ENCODE measurements around the gene TRAPPC2. TPM values are rescaled to one million over a fixed set of nuclear protein-coding genes. Genes with fewer than 3 reads are reported as not detected.

TRAPPC2 gene
- total and polyA plus RNA-seq, 9 of the 15 experiments (the other 6 are each of a cell fraction or from before 2014, with no cell fraction given): 10.3 to 30.6 (median 18.6) TPM

- no peaks in the 10 kb centered on the region for H3K27me3 ChIP-seq (ENCODE audit: control insufficient read depth in 2 of 2, insufficient read depth in 2 of 2, low read length in 2 of 2)
- CTCF ChIA-PET (ENCODE audit: low intra/inter-chr PET ratio): no interaction called here
Measured at GRCh38 chrX:13761606-13762414, 27.4 kb upstream of the TRAPPC2 start.

More at GRCh38 chrX:13761606-13762414, 27.4 kb upstream of the TRAPPC2 start:
- TF ChIP-seq EWSR1 (IDR thresholded peaks at IDR 0.05; ENCODE audit: borderline replicate concordance, low read depth, partially characterized antibody): no peak
- peak; percentile 27; the same call in 1 of the 2 replicates for TF ChIP-seq TCF3 (CRISPR knock-in tag; IDR thresholded peaks at IDR 0.05)
- no peak for TF ChIP-seq RBM22 (IDR thresholded peaks at IDR 0.05; ENCODE audit: low read depth, low read length, poor library complexity, severe bottlenecking)
- TF ChIP-seq CBX1 (IDR thresholded peaks at IDR 0.05; ENCODE audit: low read depth): no peak
- no peak for TF ChIP-seq VEZF1 (CRISPR knock-in tag; IDR thresholded peaks at IDR 0.05)
- Histone ChIP-seq H3K4me1 (replicated peaks in 1 of 2; ENCODE audit: control insufficient read depth in 2 of 2, insufficient read depth in 2 of 2, low read length in 2 of 2) (no peaks in the 10 kb centered on the region), H3K9ac (ENCODE audit: insufficient read depth in 1 of 2, low read depth in 2 of 2, low read length in 2 of 2) (no peak overlapping the region), H3K4me3 (no peak overlapping the region), H4K20me1 (replicated peaks; ENCODE audit: control insufficient read depth, insufficient read depth, low read length) (no peaks in the 10 kb centered on the region), H3K79me2 (ENCODE audit: control insufficient read depth, insufficient read depth, low read length) (no peaks in the 10 kb centered on the region), H3K27ac (ENCODE audit: extremely low read depth, low read depth, low read length) (no peak overlapping the region), H3K9me3 (replicated peaks; ENCODE audit: control insufficient read depth, insufficient read depth, low read depth, low read length) (no peaks in the 10 kb centered on the region), H2AFZ (ENCODE audit: low read depth, low read length) (no peak overlapping the region), H3K36me3 (ENCODE audit: control insufficient read depth, insufficient read depth, low read length) (peaks cover 86% of the 10 kb centered on the region), H3K4me2 (ENCODE audit: insufficient read depth, low read length) (no peak overlapping the region), H3K9me1 (ENCODE audit: control insufficient read depth, insufficient read depth, low read length) (no peaks in the 10 kb centered on the region)
- in situ Hi-C loops (cut with MboI) (loop anchor here (10.0 kb wide), 1 partner anchor 273 kb away; no protein-coding TSS in a partner anchor), intact Hi-C loops (cut with micrococcal nuclease) (no loop called here)
- ATAC-seq (no peak), FAIRE-seq (peak; percentile 29), DNase-seq (ENCODE audit: extremely low read depth in 1 of 4, low spot score in 3 of 4) (peak in 2 of 4 experiments; percentile 8 to 13)
- POLR2A ChIA-PET: no interaction called here
- 54% methylated on average over 6 of the region's 7 CpGs for WGBS (ENCODE audit: insufficient coverage, low coverage, missing lambda C conversion rate)
- BruUV-seq (replicated peaks): no TSS peak

Measured in K562 (cell line).